Kidney epithelial cell (primary cell): ENCODE results near the gene THSD4. TPM values are rescaled to one million over a fixed set of nuclear protein-coding genes. Genes with fewer than 3 reads are reported as not detected.

Source experiments
- DNase-seq: peaks from one replicate; pipeline ENCODE4 v3.0.0-alpha.2; 2010; ENCODE audit warnings: low read depth
- H3K27me3 ChIP-seq: 2 replicates; pipeline ENCODE4 v1.6.0; 2011; ENCODE audit warnings: low read length; ENCODE audit not compliant: control insufficient read depth, insufficient read depth
- H3K36me3 ChIP-seq: 2 replicates; pipeline ENCODE4 v1.5.1; 2011; ENCODE audit warnings: low read length; ENCODE audit not compliant: control insufficient read depth, insufficient read depth
- H3K4me3 ChIP-seq: 2 replicates; pipeline ENCODE4 v1.5.1; 2011; ENCODE audit warnings: low read depth, mild to moderate bottlenecking, control low read depth, low read length
- total RNA-seq: library from RNA; depleted of rRNA; stranded (reverse); fragments of >200 nt; gene quantifications from 2 replicates; pipeline ENCODE4 v1.2.3, GENCODE V29; 2015
- TF ChIP-seq, protein P1 (sequence below): IDR thresholded peaks from 2 replicates; pipeline ENCODE4 v1.5.1; 2011; ENCODE audit warnings: mild to moderate bottlenecking, moderate library complexity, low read length, control low read depth, inconsistent platforms; ENCODE audit not compliant: insufficient read depth, poor library complexity, severe bottlenecking

Gene THSD4
- total RNA-seq, 1 donor from 2014 or later, result 17.7 TPM

DNA sequence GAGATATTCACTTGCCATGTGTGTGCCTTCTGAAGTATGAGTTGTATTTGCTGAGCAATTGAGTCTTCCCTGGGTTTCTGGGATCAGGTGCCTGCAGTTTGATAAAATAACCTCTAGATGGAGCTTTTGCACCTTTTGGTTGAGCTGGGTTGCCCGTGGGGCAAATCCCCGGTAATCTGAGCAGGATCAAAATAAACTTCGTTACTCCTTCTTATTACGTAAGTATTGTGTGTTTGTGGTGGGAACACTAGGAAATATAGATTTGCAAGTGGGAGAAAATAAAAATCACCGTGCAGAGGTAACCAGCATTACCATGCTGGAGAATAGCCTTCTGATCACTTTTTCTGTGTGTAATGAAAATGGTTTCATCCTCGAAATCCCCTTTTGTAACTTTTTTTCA lies 417.7 kb downstream of the THSD4 start:
- H3K36me3 ChIP-seq, result no peaks in the 10 kb centered on the region
- H3K4me3 ChIP-seq, result no peak overlapping the region
- DNase-seq, result no peak
- TF ChIP-seq, protein P1, sequence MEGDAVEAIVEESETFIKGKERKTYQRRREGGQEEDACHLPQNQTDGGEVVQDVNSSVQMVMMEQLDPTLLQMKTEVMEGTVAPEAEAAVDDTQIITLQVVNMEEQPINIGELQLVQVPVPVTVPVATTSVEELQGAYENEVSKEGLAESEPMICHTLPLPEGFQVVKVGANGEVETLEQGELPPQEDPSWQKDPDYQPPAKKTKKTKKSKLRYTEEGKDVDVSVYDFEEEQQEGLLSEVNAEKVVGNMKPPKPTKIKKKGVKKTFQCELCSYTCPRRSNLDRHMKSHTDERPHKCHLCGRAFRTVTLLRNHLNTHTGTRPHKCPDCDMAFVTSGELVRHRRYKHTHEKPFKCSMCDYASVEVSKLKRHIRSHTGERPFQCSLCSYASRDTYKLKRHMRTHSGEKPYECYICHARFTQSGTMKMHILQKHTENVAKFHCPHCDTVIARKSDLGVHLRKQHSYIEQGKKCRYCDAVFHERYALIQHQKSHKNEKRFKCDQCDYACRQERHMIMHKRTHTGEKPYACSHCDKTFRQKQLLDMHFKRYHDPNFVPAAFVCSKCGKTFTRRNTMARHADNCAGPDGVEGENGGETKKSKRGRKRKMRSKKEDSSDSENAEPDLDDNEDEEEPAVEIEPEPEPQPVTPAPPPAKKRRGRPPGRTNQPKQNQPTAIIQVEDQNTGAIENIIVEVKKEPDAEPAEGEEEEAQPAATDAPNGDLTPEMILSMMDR, result peak; percentile 46
- H3K27me3 ChIP-seq, result no peaks in the 10 kb centered on the region

DNA sequence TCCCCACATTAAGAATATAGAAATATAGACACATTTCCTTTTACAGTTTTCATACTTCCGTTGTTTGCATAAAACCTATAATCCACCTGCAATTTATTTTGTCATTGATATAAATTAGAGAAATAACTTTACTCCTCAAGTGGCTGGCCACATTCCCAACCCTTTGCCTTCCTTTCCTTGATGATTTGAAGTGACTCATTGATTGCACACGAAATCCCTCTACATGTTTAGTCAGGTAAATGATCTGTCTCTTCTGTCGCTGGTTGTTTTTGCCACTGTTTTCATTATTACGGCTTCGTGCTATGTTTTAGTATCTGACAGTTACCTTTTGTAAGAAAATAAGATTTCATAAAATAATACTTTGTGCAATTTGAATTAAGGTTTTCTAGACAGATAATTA lies 422.9 kb downstream of the THSD4 start:
- no peaks in the 10 kb centered on the region for H3K27me3 ChIP-seq
- DNase-seq, result no peak
- TF ChIP-seq, protein P1, result no peak
- H3K36me3 ChIP-seq, result no peaks in the 10 kb centered on the region
- H3K4me3 ChIP-seq, result no peak overlapping the region

DNA sequence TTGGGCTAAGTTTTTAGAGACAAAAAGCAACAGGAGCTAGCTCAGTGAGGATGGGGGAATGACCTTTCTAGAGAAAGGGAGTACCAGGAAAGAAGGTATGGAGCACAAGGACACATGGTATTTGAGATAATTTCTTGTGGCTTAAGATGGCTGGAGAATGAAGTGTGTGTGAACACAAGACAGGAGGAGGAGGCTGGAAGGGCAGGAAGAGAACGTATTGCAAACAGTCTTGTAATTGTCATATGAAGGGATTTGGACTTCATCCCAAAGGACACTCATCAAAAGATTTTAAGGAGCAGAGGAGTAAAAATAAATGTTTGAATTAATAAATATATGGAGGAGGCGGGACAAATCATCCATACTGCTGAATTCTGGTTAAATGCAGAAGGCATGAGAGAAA lies 426.5 kb downstream of the THSD4 start:
- DNase-seq, result no peak

DNA sequence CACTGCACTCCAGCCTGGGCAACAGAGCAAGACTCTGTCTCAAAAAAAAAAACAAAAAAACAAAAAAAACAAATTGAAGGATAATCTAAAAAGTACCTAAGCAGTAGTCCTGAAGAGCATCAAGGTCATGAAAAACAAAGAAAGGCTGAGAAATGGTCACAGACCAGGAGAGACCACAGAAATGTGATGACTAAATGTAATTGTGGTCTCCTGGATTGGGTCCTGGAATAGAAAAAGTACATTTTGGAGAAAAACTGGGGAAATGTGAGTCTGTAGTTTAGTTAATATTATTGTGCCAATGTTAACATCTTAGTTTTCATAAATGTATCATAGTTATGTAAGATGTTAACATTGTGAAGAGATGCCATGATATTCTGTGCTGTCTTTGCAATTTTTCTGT lies 427.6 kb downstream of the THSD4 start:
- Histone ChIP-seq H3K27me3 (no peaks in the 10 kb centered on the region), H3K36me3 (no peaks in the 10 kb centered on the region), H3K4me3 (no peak overlapping the region)
- no peak for DNase-seq
- TF ChIP-seq, protein P1, result no peak

More for the DNA sequence above, 426.5 kb downstream of the THSD4 start:
- Histone ChIP-seq H3K4me3 (no peak overlapping the region), H3K27me3 (no peaks in the 10 kb centered on the region), H3K36me3 (no peaks in the 10 kb centered on the region)
- TF ChIP-seq, protein P1, result no peak

GRCh38 chr15:71543413-71543812 lies 428.1 kb downstream of the THSD4 start:
- Histone ChIP-seq H3K27me3 (no peaks in the 10 kb centered on the region), H3K4me3 (no peak overlapping the region), H3K36me3 (no peaks in the 10 kb centered on the region)
- TF ChIP-seq, protein P1, result no peak
- no peak for DNase-seq

DNA sequence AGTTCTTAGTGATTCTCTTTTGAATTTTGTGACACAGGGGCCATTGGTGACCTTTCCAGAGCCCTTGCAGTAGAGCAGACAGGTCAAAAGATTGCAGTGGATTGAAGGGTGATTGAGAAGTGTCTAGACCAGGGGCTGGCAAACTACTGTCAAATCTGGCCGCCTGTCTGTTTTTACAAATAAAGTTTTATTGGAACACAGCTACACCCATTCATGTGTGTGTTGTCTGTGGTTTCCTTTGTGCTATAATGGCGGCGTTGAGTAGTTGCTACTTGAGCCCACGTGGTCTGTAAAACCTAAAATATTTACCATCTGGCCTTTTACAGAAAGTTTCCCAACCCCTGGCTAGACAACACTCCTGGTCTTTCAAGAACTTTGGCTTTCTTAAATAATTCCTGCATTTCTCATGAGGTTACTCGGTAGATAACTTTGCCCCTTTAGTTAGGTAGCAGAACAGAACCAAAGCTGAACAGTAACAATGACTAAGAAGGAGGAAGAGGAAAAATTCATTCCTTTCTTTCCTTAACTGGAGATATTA lies 430.0 kb downstream of the THSD4 start:
- Histone ChIP-seq H3K4me3 (no peak overlapping the region), H3K36me3 (no peaks in the 10 kb centered on the region), H3K27me3 (no peaks in the 10 kb centered on the region)
- DNase-seq, result no peak
- TF ChIP-seq, protein P1, result no peak
